CD4-positive, alpha-beta T cell treated with Interleukin-4 for 1 hour (primary cell): ENCODE data around the gene WDR41.
"Not testable (repeated sequence)": the region's sequence is repeated elsewhere in the genome, so short reads cannot be mapped to it uniquely, and the experiment has no call there.

Experiments used
- DNase-seq, 2 donors: peaks; one replicate each; pipeline ENCODE4 v3.0.0-alpha.2; 2020 to 2022

WDR41 gene

DNA sequence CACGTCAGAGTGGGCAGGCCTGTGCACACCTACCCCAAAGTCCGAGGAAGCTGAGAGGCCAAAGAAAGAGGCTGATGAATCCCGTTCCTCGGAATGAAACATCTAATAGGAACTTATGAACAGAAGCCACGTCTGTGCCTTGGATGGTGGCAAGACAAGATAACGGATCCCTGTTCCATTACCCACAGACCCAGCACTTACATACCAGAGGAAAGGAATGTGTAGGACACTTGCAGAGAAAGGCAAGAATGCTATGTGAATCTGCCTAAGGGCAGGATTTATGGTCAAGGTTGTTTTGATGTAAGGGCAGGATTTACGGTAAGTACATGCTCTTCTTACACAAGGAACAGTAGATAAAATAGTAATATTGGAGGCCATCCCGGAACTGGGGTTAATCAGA, 93.2 kb downstream of the WDR41 start:
- DNase-seq = no peak

- no peak for DNase-seq
Observed at GRCh38 chr5:77398458-77398857, 93.7 kb downstream of the WDR41 start.

DNA sequence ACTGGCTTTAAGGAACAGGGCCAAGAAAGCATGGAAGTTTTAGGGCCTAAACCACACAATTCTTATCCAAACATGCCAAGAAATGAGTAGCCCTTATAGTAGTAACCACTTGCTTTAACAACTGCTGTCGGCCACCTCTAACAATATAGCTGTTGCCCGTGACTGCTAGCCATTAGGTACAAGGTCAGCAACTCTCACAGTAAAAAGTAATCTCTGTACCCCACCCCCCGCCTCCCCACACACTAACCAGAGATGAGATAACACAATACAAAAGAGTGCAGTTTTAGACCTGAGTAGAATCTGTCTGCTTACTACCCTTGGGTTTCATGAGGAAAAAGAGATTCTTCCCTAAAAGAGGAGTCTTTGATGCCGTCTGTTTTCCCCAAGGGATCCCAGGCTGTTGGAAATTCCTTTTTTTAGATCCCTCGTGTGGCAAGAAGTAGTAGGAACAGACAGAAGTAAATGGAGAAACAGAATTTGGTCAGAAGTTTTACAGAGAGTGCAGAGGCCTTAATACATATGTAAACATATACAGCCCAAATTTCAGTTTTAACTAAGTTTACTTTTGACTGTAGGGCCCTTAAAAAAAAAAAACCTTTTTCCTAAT, 94.3 kb downstream of the WDR41 start:
- no peak for DNase-seq

- DNase-seq = no peak
Observed at GRCh38 chr5:77396017-77396416, 96.1 kb downstream of the WDR41 start.

DNA sequence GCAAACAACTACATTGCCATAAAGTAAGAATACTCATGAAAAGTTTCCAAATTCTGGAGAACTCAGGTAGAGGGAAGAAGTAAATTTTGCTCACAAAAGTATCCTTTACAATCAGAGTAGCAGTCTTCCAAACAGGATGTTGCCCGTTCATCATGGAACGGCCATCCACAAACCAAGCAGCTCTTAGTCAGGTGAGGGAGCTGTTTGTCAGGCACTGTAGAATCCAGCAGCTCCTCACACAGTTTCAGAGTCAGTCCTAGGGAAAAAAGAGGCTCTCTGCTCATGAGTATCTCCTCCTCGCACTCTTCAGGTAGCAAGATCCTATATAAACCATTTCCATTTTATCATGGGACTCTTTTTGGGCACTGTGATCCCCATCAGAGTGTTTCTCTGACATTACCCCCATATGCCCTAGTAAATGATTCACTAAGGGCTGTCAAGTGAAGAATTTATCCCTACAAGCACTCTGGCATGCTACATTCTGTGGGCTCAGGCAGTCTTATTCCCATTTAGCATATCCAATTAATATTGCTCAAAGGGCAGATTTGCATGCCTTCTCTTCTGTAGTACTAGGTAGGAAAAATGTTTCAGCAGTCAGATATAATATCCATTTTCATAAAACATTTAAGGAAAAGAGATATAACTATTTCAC, 97.9 kb downstream of the WDR41 start:
- no peak for DNase-seq

DNA sequence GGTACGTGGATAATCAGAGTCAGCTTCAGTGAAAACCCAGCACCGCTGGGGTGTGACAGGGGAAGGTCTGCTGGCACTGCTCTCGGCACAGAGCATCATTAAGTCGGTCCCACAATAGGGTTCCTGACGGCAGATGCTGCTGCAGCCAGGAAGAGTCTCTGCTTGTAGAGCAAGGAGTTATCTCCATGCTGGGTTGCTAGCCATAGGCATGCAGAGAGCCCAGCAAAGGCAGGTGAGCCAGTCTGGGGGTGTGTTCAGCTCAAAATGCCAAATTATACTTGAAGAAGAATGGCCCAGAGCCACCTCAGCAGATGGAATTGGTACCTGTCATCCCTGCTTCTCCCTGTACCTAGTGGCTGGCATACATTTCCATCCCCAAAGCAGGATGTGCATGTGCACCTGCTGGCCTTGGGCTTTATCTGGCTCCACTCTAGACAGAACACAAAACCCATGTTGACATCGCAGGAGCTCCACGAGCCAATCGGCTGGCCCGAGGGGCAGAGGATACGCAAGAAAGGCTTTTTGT, 100.8 kb downstream of the WDR41 start:
- no peak for DNase-seq

DNA sequence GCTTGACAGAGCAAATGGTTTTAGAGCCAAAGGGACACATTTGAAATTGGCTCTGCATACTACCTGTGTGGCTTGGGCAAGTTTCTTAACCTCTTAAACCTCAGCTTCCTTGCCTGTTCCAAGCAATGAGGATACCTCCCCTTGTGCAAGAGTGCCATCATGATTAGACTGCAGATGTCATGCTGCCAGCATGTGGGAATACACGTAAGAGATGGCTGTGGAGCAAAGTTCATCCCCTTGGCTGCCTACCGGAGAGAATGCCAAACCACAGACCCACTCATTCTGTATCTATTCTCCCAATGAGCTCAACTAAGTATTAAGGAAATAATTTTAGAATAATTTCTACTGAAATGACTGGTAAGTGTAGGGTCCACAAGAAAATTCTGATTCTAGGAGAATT, 101.3 kb downstream of the WDR41 start:
- no peak for DNase-seq

DNA sequence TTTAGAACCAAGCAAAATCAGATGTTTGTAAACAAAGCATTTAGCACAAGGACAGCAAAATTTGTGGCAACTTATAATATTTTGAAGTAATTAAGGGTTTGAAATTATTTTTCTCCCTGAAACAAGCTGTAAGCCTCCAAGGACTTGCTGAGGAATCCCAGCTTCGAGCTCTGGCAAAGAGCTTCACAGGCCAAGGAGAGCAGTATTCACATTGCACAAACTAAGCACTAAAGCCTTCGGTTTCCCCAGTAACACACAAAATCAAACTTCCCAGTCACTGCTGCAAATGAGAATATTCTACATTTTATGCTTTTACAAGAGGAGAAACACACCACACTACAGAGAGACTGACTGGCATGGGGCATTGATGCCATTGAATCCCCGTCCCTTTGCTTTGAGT, 101.9 kb downstream of the WDR41 start:
- DNase-seq = no peak

DNA sequence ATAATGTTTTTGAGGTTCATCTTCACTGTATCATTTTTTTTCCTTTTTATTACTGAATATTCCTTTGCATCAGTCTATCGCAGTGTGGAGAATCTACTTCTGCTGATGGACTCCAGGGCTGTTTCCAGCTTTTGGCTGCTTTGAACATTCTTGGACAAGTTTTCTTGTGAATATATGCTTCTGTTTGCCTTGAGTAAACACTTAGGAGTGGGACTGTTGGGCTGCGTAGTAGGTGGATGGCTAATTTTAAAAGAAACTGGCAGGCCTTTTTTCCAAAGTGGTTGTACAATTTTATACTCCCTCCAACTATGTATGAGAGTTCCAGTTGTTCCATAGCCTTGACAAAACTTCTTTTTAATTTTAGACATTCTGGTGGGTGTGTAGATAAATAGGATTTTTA, 102.4 kb downstream of the WDR41 start:
- DNase-seq = no peak

DNA sequence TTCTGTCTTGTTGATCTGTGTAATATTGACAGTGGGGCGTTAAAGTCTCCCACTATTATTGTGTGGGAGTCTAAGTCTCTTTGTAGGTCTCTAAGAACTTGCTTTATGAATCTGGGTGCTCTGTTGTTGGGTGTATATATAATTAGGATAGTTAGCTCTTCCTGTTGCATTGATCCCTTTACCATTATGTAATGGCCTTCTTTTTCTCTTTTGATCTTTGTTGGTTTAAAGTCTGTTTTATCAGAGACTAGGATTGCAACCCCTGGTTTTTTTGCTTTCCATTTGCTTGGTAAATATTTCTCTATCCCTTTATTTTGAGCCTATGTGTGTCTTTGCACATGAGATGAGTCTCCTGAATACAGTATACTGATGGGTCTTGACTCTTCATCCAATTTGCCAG, 105.8 kb downstream of the WDR41 start:
- DNase-seq = not testable (repeated sequence)

- DNase-seq = not testable (repeated sequence)
Observed at GRCh38 chr5:77383336-77383735, 108.8 kb downstream of the WDR41 start.
